ENCODE measurements around the gene CYBC1.

DNA sequence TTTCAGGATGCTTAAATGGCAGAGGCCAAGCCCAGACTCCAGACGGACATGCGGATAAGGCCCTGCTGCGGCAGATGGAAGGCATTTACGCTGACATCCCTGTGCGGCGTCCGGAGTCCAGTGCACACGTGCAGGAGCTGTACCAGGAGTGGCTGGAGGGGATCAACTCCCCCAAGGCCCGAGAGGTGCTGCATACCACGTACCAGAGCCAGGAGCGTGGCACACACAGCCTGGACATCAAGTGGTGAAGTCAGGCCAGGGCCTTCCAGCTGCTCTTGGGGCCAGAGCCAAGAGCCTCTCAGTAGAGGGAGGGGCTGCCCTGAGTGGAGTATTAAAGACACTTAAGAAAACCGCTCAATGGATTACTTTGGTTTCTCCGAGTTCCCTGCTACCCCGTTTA is 37.4 kb upstream of the CYBC1 start:
- TF ChIP-seq, protein P1, sequence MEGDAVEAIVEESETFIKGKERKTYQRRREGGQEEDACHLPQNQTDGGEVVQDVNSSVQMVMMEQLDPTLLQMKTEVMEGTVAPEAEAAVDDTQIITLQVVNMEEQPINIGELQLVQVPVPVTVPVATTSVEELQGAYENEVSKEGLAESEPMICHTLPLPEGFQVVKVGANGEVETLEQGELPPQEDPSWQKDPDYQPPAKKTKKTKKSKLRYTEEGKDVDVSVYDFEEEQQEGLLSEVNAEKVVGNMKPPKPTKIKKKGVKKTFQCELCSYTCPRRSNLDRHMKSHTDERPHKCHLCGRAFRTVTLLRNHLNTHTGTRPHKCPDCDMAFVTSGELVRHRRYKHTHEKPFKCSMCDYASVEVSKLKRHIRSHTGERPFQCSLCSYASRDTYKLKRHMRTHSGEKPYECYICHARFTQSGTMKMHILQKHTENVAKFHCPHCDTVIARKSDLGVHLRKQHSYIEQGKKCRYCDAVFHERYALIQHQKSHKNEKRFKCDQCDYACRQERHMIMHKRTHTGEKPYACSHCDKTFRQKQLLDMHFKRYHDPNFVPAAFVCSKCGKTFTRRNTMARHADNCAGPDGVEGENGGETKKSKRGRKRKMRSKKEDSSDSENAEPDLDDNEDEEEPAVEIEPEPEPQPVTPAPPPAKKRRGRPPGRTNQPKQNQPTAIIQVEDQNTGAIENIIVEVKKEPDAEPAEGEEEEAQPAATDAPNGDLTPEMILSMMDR (IDR thresholded peaks at IDR 0.05), result no peak
- TF ChIP-seq POLR2A (IDR thresholded peaks at IDR 0.05), result no peak

Measured in testis (tissue), 2 donors.